Osteoblast (primary cell): ENCODE data around the gene COQ4. TPM values are rescaled to one million over a fixed set of nuclear protein-coding genes. Genes with fewer than 3 reads are reported as not detected.
"Not testable (repeated sequence)": the region's sequence is repeated elsewhere in the genome, so short reads cannot be mapped to it uniquely, and the experiment has no call there.

Experiments used
- DNase-seq: peaks from one replicate; pipeline ENCODE4 v3.0.0; 2011; ENCODE audit warnings: low spot score, mixed read lengths; ENCODE audit not compliant: insufficient read length; ENCODE audit errors: missing footprints
- H2AFZ ChIP-seq: 2 replicates; pipeline ENCODE4 v1.6.0; 2011; ENCODE audit warnings: mild to moderate bottlenecking, low read length
- H3K27ac ChIP-seq: 2 replicates; pipeline ENCODE4 v1.5.1; 2011; ENCODE audit warnings: mild to moderate bottlenecking, low read depth, low read length, moderate library complexity
- H3K27me3 ChIP-seq: 2 replicates; pipeline ENCODE4 v1.6.0; 2012; ENCODE audit warnings: mild to moderate bottlenecking, control low read depth, inconsistent platforms, low read length, moderate library complexity; ENCODE audit not compliant: insufficient read depth
- H3K36me3 ChIP-seq: 2 replicates; pipeline ENCODE4 v1.5.1; 2011; ENCODE audit warnings: mild to moderate bottlenecking, low read length, control low read depth, moderate library complexity; ENCODE audit not compliant: insufficient read depth
- H3K4me1 ChIP-seq: 2 replicates; pipeline ENCODE4 v1.5.1; 2011; ENCODE audit warnings: mild to moderate bottlenecking, low read length, control low read depth, moderate library complexity; ENCODE audit not compliant: insufficient read depth
- H3K4me2 ChIP-seq: 2 replicates; pipeline ENCODE4 v1.6.0; 2011; ENCODE audit warnings: mild to moderate bottlenecking, low read length; ENCODE audit not compliant: insufficient read depth
- H3K4me3 ChIP-seq: fragments of 200-600 bp; sonication (generic); 3 replicates; pipeline ENCODE4 v1.5.1; 2012; ENCODE audit warnings: mild to moderate bottlenecking, low read length, inconsistent platforms; ENCODE audit not compliant: insufficient read depth
- H3K79me2 ChIP-seq: 2 replicates; pipeline ENCODE4 v1.6.0; 2012; ENCODE audit warnings: mild to moderate bottlenecking, low read length, control low read depth, inconsistent platforms; ENCODE audit not compliant: insufficient read depth
- H3K9me3 ChIP-seq: 2 replicates; pipeline ENCODE4 v1.5.1; 2011; ENCODE audit warnings: low read depth, low read length, control low read depth
- H4K20me1 ChIP-seq: 2 replicates; pipeline ENCODE4 v1.6.0; 2012; ENCODE audit warnings: mild to moderate bottlenecking, low read length, control low read depth; ENCODE audit not compliant: insufficient read depth
- total RNA-seq: library from RNA; depleted of rRNA; stranded (reverse); fragments of >200 nt; gene quantifications from 2 replicates; pipeline ENCODE4 v1.2.3, GENCODE V29; 2012
- TF ChIP-seq, protein P1 (sequence below): IDR thresholded peaks from 2 replicates; pipeline ENCODE4 v1.5.1; 2011; ENCODE audit warnings: mild to moderate bottlenecking, low read depth, low read length, moderate library complexity; ENCODE audit errors: extremely low read depth

The COQ4 gene
- total RNA-seq, 1 donor = 34.7 TPM

DNA sequence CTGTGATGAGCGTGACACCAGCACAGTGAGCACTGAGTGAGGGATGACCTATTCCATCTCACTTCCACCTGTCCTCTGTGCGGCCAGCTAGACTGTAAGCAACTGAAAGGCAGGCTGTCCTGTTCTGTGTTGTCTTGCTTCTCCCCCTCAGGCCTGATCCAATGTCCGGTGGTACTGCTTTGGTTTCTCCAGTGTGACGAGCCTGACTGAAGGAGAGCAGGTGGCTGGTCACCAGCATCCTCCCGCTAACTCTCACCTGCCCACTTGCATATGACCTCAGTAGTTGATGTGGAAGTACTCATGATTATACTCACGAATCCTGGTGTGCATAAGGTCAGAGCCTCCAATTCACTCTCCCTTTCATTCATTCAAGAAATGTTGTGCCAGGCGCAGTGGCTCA, 15.3 kb downstream of the COQ4 start:
- Histone ChIP-seq H3K27me3 (no peaks in the 10 kb centered on the region), H2AFZ (no peak overlapping the region)

GRCh38 chr9:128338852-128339614, 16.4 kb downstream of the COQ4 start:
- not testable (repeated sequence) for H3K9me3 ChIP-seq, H4K20me1 ChIP-seq, H3K4me3 ChIP-seq, H3K79me2 ChIP-seq, H2AFZ ChIP-seq, H3K4me2 ChIP-seq, DNase-seq, H3K27ac ChIP-seq, H3K27me3 ChIP-seq
- Histone ChIP-seq H3K4me1 (peaks cover 11% of the 10 kb centered on the region), H3K36me3 (peaks cover 12% of the 10 kb centered on the region)

More for the DNA sequence above, 15.3 kb downstream of the COQ4 start:
- no peaks in the 10 kb centered on the region for H3K9me3 ChIP-seq
- peaks cover 11% of the 10 kb centered on the region for H3K4me1 ChIP-seq
- H3K79me2 ChIP-seq = peaks cover 5% of the 10 kb centered on the region
- H3K36me3 ChIP-seq = peaks cover 13% of the 10 kb centered on the region
- TF ChIP-seq, protein P1, sequence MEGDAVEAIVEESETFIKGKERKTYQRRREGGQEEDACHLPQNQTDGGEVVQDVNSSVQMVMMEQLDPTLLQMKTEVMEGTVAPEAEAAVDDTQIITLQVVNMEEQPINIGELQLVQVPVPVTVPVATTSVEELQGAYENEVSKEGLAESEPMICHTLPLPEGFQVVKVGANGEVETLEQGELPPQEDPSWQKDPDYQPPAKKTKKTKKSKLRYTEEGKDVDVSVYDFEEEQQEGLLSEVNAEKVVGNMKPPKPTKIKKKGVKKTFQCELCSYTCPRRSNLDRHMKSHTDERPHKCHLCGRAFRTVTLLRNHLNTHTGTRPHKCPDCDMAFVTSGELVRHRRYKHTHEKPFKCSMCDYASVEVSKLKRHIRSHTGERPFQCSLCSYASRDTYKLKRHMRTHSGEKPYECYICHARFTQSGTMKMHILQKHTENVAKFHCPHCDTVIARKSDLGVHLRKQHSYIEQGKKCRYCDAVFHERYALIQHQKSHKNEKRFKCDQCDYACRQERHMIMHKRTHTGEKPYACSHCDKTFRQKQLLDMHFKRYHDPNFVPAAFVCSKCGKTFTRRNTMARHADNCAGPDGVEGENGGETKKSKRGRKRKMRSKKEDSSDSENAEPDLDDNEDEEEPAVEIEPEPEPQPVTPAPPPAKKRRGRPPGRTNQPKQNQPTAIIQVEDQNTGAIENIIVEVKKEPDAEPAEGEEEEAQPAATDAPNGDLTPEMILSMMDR = no peak
- H3K4me3 ChIP-seq = no peak overlapping the region
- H3K27ac ChIP-seq = no peak overlapping the region
- no peak overlapping the region for H3K4me2 ChIP-seq
- no peaks in the 10 kb centered on the region for H4K20me1 ChIP-seq
- DNase-seq = peak; percentile 36

DNA sequence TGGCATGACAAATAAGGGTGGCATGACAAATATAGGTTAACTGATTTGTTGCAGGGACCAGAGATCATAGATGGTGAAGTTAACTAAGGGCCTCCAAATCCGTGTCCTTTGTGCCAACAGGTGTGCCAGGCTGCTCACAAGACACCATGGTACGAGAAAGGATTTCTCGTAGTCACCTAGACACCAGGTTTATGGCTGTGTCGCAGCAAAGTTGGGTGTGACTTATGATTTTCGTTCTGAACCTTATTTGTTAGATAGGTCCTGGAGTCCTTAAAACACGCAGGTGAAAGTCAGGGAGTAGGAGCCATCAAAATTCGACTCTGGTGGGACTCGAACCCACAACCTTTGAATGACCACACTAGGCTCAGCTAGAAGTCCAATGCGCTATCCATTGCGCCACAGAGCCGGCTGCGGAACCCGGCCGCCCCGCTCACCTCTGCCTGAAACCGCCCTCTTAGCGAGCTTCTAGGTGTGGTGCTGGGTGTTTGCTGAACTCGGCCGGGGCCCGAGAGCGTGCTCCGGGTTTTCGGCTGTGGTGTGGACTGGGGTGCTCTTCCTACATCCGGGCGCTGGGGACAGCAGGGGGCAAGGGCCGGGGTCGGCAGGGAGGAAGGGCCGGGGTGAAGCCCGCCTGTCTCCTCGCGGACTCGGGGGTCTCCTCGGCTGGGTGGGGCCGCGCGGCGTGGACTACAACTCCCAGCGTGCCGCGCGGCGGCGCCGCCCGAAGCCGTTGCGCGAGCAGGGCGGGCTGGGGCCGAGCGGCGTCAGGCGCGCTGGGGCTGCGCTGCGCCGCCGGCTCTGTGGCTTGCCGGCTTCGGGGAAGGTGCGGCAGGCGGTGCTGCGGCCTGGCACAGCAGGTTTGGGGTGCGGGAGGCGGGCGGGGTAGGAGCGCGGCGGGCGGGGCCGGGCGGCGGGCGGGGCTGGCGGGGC, 17.4 kb downstream of the COQ4 start, which contains the start of gene SLC27A4:
Gene SLC27A4, plus strand, starts transcription at position 767 of the 930 bp plus-strand sequence. CDS start 2,606 bp downstream, outside the sequence.
- Histone ChIP-seq H3K36me3 (peaks cover 20% of the 10 kb centered on the region), H3K4me2 (peak within 1 kb of the TSS; percentile 87), H2AFZ (peak within 1 kb of the TSS; percentile 86), H3K27ac (peak within 1 kb of the TSS; percentile 37), H4K20me1 (no peaks in the 10 kb centered on the region), H3K4me1 (peaks cover 11% of the 10 kb centered on the region), H3K4me3 (peak within 1 kb of the TSS; percentile 87), H3K27me3 (no peaks in the 10 kb centered on the region), H3K9me3 (no peaks in the 10 kb centered on the region), H3K79me2 (peaks cover 5% of the 10 kb centered on the region)
- TF ChIP-seq, protein P1 = no peak
- DNase-seq = peak; percentile 99

DNA sequence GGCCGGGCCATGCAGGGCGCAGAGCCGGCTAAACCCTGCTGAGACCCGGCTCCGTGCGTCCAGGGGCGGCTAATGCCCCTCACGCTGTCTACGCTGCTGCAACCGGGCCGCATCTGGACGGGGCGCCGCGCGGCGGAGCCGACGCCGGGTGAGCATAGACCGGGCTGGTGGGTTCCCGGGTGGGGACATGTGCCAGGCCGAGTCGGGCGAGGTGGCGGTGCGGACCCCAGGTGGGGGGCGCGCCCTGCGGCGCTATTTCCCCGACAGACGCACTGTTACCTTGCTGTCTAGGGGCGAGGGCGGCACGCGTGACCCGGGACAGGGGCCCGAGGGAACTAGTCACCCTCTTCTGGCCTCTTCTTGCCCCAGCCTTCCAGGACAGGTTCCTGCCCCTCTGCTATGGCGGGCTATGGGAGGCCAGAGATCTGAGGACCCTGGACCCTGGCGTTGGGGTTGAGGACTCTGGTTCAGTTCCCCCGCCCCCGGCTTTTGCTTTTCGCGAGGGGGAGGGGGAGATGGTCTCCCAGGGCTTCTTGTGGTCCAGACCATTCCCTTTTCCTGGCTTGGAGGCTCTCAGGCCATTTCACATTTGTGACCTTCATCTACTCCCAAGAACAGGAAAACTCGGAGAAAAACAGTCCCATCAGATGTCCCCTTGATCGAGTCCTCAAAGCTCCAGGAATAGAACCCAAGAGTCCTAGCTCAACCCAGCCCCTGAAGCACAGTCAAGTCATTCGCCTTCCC, 18.2 kb downstream of the COQ4 start:
- peak overlapping the region; percentile 37 for H3K27ac ChIP-seq
- peaks cover 27% of the 10 kb centered on the region for H3K36me3 ChIP-seq
- H3K79me2 ChIP-seq = peaks cover 5% of the 10 kb centered on the region
- H4K20me1 ChIP-seq = no peaks in the 10 kb centered on the region
- peak overlapping the region; percentile 65 for H2AFZ ChIP-seq
- no peaks in the 10 kb centered on the region for H3K9me3 ChIP-seq
- peak overlapping the region; percentile 83 for H3K4me2 ChIP-seq
- peak overlapping the region; percentile 87 for H3K4me3 ChIP-seq
- DNase-seq = no peak
- H3K27me3 ChIP-seq = no peaks in the 10 kb centered on the region
- TF ChIP-seq, protein P1 = no peak
- H3K4me1 ChIP-seq = peaks cover 11% of the 10 kb centered on the region
